Measurements from ENCODE around the gene RBMS3. TPM values are rescaled to one million over a fixed set of nuclear protein-coding genes. Genes with fewer than 3 reads are reported as not detected.

RBMS3 gene
- polyA plus RNA-seq, 1 experiment, result 33.4 TPM

DNA sequence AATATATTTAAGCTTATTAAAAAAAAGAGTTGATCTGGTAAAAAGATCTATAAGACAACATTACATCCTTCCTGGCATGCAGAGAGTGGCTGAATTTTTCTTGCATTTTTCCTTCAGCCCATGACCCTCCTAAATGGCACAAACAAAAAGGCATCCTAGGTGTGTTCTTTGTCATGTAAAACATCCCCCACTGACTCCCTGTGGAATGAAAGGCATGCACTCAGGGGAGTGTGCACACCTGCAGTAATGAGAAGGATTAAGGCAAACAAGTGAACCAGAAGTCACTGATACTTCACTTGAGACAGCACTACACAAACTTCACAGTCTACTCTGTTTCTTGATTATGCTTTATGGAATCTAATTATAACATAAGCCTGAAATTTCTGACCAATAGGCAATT is 195.0 kb downstream of the RBMS3 start:
- Histone ChIP-seq H3K4me3 (ENCODE audit: low read depth, low read length) (no peak overlapping the region), H3K9me3 (ENCODE audit: control insufficient read depth, insufficient read depth, low read length) (peaks cover 7% of the 10 kb centered on the region; the same call in 1 of the 2 replicates), H3K27ac (ENCODE audit: low read depth, low read length) (no peak overlapping the region), H3K27me3 (ENCODE audit: control insufficient read depth, insufficient read depth, low read length) (no peaks in the 10 kb centered on the region)
- no peak for DNase-seq (ENCODE audit: low read depth, low spot score)
- TF ChIP-seq, protein P1, sequence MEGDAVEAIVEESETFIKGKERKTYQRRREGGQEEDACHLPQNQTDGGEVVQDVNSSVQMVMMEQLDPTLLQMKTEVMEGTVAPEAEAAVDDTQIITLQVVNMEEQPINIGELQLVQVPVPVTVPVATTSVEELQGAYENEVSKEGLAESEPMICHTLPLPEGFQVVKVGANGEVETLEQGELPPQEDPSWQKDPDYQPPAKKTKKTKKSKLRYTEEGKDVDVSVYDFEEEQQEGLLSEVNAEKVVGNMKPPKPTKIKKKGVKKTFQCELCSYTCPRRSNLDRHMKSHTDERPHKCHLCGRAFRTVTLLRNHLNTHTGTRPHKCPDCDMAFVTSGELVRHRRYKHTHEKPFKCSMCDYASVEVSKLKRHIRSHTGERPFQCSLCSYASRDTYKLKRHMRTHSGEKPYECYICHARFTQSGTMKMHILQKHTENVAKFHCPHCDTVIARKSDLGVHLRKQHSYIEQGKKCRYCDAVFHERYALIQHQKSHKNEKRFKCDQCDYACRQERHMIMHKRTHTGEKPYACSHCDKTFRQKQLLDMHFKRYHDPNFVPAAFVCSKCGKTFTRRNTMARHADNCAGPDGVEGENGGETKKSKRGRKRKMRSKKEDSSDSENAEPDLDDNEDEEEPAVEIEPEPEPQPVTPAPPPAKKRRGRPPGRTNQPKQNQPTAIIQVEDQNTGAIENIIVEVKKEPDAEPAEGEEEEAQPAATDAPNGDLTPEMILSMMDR (IDR thresholded peaks at IDR 0.05; ENCODE audit: low read depth, low read length), result no peak
- ChIA-PET POLR2A (no interaction called here), CTCF (interaction anchor here (1.6 kb wide), 1 partner anchor 10 kb away, joined by 7 read pairs; no protein-coding TSS in a partner anchor)

DNA sequence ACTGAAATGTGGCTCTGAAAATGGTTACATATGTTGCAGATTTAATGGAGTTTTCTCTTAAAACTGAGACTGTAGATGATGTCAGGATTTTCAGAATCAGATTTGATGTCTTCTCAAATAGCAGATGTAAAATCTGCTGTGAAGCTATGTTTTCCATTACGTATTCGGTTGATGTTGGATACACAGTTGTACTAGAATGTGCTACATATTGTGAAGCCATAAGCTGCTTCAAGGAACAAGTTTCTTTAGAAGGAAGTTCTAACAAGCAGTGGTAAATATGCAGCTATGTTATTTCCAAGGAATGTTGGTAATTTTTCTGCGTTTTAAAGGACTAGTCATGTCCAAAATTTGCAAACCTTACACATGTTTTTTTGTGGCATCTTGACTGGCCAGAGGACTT is 197.7 kb downstream of the RBMS3 start:
- TF ChIP-seq, protein P1 (IDR thresholded peaks at IDR 0.05; ENCODE audit: low read depth, low read length), result no peak
- Histone ChIP-seq H3K9me3 (ENCODE audit: control insufficient read depth, insufficient read depth, low read length) (peaks cover 3% of the 10 kb centered on the region; the same call in 1 of the 2 replicates), H3K4me3 (ENCODE audit: low read depth, low read length) (no peak overlapping the region), H3K27me3 (ENCODE audit: control insufficient read depth, insufficient read depth, low read length) (no peaks in the 10 kb centered on the region), H3K27ac (ENCODE audit: low read depth, low read length) (no peak overlapping the region)
- ChIA-PET POLR2A (interaction anchor here (0.6 kb wide), 1 partner anchor 11 kb away, joined by 8 read pairs; no protein-coding TSS in a partner anchor), CTCF (interaction anchor here (1.0 kb wide), 1 partner anchor 197 kb away, joined by 5 read pairs; the partner anchor contains the start of gene RBMS3)
- DNase-seq (ENCODE audit: low read depth, low spot score), result no peak

DNA sequence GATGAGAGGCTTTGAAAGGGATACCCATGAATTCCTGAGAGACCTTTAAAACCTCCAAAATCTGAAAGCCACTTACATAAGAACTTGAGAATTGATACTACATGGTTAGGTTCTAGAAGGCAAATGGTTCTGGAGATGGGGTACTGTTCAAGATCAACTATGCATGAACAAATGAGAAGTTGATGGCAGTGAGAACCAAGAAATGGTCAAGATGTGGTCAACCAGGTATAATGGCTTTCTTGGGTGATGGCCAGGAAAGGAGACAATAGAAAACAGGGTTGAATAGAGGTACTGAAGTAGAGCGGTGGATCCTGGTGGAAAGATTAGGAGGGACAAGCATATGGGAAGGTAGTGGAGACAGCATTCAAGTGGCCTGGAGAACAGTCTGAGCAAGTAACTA is 200.4 kb downstream of the RBMS3 start:
- Histone ChIP-seq H3K27me3 (ENCODE audit: control insufficient read depth, insufficient read depth, low read length) (no peaks in the 10 kb centered on the region), H3K27ac (ENCODE audit: low read depth, low read length) (no peak overlapping the region), H3K9me3 (ENCODE audit: control insufficient read depth, insufficient read depth, low read length) (no peaks in the 10 kb centered on the region), H3K4me3 (ENCODE audit: low read depth, low read length) (no peak overlapping the region)
- TF ChIP-seq, protein P1 (IDR thresholded peaks at IDR 0.05; ENCODE audit: low read depth, low read length), result no peak
- no peak for DNase-seq (ENCODE audit: low read depth, low spot score)
- ChIA-PET POLR2A (no interaction called here), CTCF (no interaction called here)

DNA sequence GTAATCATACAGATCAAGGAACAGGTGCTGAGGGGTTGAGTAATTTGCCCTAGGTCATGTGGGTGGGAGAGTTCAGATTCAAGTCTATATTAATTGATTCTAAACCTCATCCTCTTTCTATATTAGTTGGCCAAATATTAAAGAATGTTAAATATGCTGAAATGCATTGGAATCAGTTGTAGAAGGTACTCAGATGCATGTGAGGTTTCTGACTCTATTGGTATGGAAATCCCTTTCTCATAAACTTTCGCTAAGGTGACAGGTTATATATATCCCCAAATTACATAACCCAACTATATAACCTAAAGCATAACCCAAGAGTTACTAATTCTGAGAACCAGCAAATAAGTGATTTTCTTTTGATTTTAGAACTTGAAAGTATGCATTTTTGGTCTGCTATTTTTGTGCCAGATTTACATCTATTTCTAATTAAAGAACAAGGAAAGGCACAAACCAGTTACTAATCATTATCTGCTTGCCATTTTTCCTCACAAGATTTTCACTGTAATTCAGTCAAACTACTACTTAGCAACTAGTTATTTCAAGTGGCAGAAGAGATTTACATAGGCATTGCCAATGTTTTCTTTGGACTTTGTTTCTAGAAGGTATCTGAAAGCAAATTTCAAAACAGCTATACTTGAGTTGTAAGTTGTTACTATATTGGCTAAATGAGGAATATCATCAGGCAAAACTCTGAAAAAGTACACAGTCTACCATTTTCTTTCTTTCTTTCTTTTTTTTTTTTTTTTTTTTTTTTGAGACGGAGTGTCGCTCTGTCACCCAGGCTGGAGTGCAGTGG is 201.3 kb downstream of the RBMS3 start:
- Histone ChIP-seq H3K27ac (ENCODE audit: low read depth, low read length) (no peak overlapping the region), H3K27me3 (ENCODE audit: control insufficient read depth, insufficient read depth, low read length) (no peaks in the 10 kb centered on the region), H3K9me3 (ENCODE audit: control insufficient read depth, insufficient read depth, low read length) (no peaks in the 10 kb centered on the region), H3K4me3 (ENCODE audit: low read depth, low read length) (no peak overlapping the region)
- ChIA-PET POLR2A (no interaction called here), CTCF (no interaction called here)
- no peak for DNase-seq (ENCODE audit: low read depth, low spot score)
- TF ChIP-seq, protein P1 (IDR thresholded peaks at IDR 0.05; ENCODE audit: low read depth, low read length), result no peak

DNA sequence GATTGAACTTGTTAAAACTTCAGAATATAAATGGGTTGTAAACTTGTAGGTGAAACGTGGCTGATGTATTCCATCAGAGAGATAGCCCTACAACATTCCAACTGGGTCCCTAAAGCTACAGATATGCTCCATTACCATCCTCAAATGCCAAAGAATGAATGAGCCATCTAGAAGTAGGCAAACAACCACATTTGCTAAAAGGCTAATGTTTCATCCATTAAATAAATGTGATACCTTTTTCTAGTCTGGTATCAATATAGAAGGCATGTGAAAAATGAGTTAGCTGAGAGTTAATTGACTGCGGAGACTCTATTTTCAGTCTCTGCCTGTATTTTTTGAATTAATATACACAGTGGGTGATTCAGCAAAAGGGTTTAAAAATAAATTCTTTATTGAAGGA is 203.8 kb downstream of the RBMS3 start:
- CTCF ChIA-PET, result no interaction called here
- H3K27ac ChIP-seq (ENCODE audit: low read depth, low read length), result no peak overlapping the region

More for the DNA sequence above, 203.8 kb downstream of the RBMS3 start:
- Histone ChIP-seq H3K4me3 (ENCODE audit: low read depth, low read length) (no peak overlapping the region), H3K27me3 (ENCODE audit: control insufficient read depth, insufficient read depth, low read length) (no peaks in the 10 kb centered on the region), H3K9me3 (ENCODE audit: control insufficient read depth, insufficient read depth, low read length) (no peaks in the 10 kb centered on the region)
- no peak for DNase-seq (ENCODE audit: low read depth, low spot score)
- POLR2A ChIA-PET, result no interaction called here
- TF ChIP-seq, protein P1 (IDR thresholded peaks at IDR 0.05; ENCODE audit: low read depth, low read length), result no peak

All from AG04450 (cell line).